GM10248 (cell line): ENCODE measurements around the gene QRSL1.
"Not testable (repeated sequence)": the region's sequence is repeated elsewhere in the genome, so short reads cannot be mapped to it uniquely, and the experiment has no call there.

Source experiments
- CTCF ChIA-PET: fragments of 300-600 bp; sonication (Branson Sonifier 250); formaldehyde crosslinking; extraction: SDS; loops from one replicate; lab custom pipeline; 2021; ENCODE audit warnings: antibody characterized with exemption; lab: Yijun Ruan, JAX
- POLR2A ChIA-PET: fragments of 350-650 bp; sonication (Branson Sonifier 250); formaldehyde crosslinking; extraction: SDS; loops from one replicate; lab custom pipeline; 2020; ENCODE audit warnings: antibody characterized with exemption; lab: Yijun Ruan, JAX
- DNase-seq: peaks from one replicate; pipeline ENCODE4 v3.0.0; 2012; ENCODE audit errors: extremely low spot score
- CTCF ChIP-seq: IDR thresholded peaks from 2 replicates; pipeline ENCODE4 v1.5.1; 2012; ENCODE audit warnings: mild to moderate bottlenecking, low read depth; ENCODE audit errors: extremely low read depth, missing control alignments, control extremely low read depth

Gene QRSL1

GRCh38 chr6:106694343-106694742 is 65.0 kb downstream of the QRSL1 start:
- ChIA-PET POLR2A (no interaction called here), CTCF (interaction anchor here (1.0 to 1.4 kb wide), 2 partner anchors 11 to 34 kb away, joined by 3 read pairs; no protein-coding TSS in a partner anchor)
- DNase-seq = no peak
- TF ChIP-seq CTCF = no peak

GRCh38 chr6:106700581-106700980 is 71.2 kb downstream of the QRSL1 start:
- no peak for DNase-seq
- POLR2A ChIA-PET = no interaction called here
- CTCF ChIA-PET = no interaction called here
- no peak for TF ChIP-seq CTCF

GRCh38 chr6:106701201-106701600 is 71.8 kb downstream of the QRSL1 start:
- DNase-seq, POLR2A ChIA-PET: not testable (repeated sequence)
- CTCF ChIA-PET = interaction anchor here (1.7 kb wide), 1 partner anchor 283 kb away, joined by 3 read pairs; no protein-coding TSS in a partner anchor

GRCh38 chr6:106702046-106702445 is 72.7 kb downstream of the QRSL1 start:
- POLR2A ChIA-PET = no interaction called here
- CTCF ChIA-PET = interaction anchor here (1.6 to 1.7 kb wide), 2 partner anchors 277 to 282 kb away, joined by 3 to 7 read pairs; no protein-coding TSS in a partner anchor
- DNase-seq = peak; percentile 18
- TF ChIP-seq CTCF = no peak

GRCh38 chr6:106702451-106703110 is 73.2 kb downstream of the QRSL1 start:
- no peak for TF ChIP-seq CTCF
- POLR2A ChIA-PET = no interaction called here
- peak; percentile 74 for DNase-seq
- CTCF ChIA-PET = interaction anchor here (0.9 to 1.7 kb wide), 4 partner anchors 11 to 295 kb away, joined by 3 to 7 read pairs (median 4); no protein-coding TSS in a partner anchor

- no peak for TF ChIP-seq CTCF
- ChIA-PET POLR2A (no interaction called here), CTCF (interaction anchor here (1.2 kb wide), 1 partner anchor 293 kb away, joined by 3 read pairs; no protein-coding TSS in a partner anchor)
- DNase-seq = no peak
Observed at GRCh38 chr6:106704327-106704726, 74.9 kb downstream of the QRSL1 start.

- POLR2A ChIA-PET = no interaction called here
- DNase-seq = no peak
- no peak for TF ChIP-seq CTCF
- CTCF ChIA-PET = interaction anchor here (1.2 kb wide), 1 partner anchor 293 kb away, joined by 3 read pairs; no protein-coding TSS in a partner anchor
Observed at GRCh38 chr6:106705156-106705555, 75.8 kb downstream of the QRSL1 start.
